Thymus (tissue), 11 donors: ENCODE data around the gene RAB33B. TPM values are rescaled to one million over a fixed set of nuclear protein-coding genes. Genes with fewer than 3 reads are reported as not detected.

Source experiments
- DNase-seq, 9 donors: peaks; one replicate each; pipeline ENCODE4 v3.0.0-alpha.2; 2013; ENCODE audit warnings: low spot score in 9 of 9, low read depth in 6 of 9, missing footprints in 1 of 9
- H3K27ac ChIP-seq, 2 donors: one replicate each; pipeline ENCODE4 v1.5.1; 2013; ENCODE audit warnings: control low read depth in 1 of 2, low read depth in 1 of 2, low read length in 1 of 2, mild to moderate bottlenecking in 1 of 2, moderate library complexity in 1 of 2
- H3K27me3 ChIP-seq, 2 donors: one replicate each; pipeline ENCODE4 v1.5.1; 2013; ENCODE audit warnings: low read length in 1 of 2; ENCODE audit not compliant: control insufficient read depth in 2 of 2, insufficient read depth in 1 of 2
- H3K36me3 ChIP-seq, 2 donors: one replicate each; pipeline ENCODE4 v1.5.1; 2013; ENCODE audit warnings: low read length in 1 of 2, mild to moderate bottlenecking in 1 of 2, moderate library complexity in 1 of 2; ENCODE audit not compliant: control insufficient read depth in 2 of 2, insufficient read depth in 2 of 2
- H3K4me1 ChIP-seq, 2 donors: one replicate each; pipeline ENCODE4 v1.5.1; 2013; ENCODE audit warnings: low read length in 2 of 2; ENCODE audit not compliant: control insufficient read depth in 2 of 2, insufficient read depth in 2 of 2
- H3K4me3 ChIP-seq, 2 donors: one replicate each; pipeline ENCODE4 v1.5.1; 2013; ENCODE audit warnings: low read length in 2 of 2, control low read depth in 1 of 2, mild to moderate bottlenecking in 1 of 2
- H3K9me3 ChIP-seq, 2 donors: one replicate each; pipeline ENCODE4 v1.5.1; 2013; ENCODE audit warnings: low read length in 1 of 2, mild to moderate bottlenecking in 1 of 2; ENCODE audit not compliant: control insufficient read depth in 2 of 2, insufficient read depth in 1 of 2
- WGBS: extraction: QIAGEN DNeasy Blood & Tissue Kit; methylation state at CpG from one replicate; pipeline ENCODE4 v1.1.7; 2013; 5-methylcytosine and 5-hydroxymethylcytosine counted together
- polyA plus RNA-seq: library from polyadenylated mRNA; stranded (reverse); fragments of 200-250 nt; gene quantifications from one replicate; pipeline ENCODE4 v1.2.3, GENCODE V29; 2013
- total RNA-seq: library from RNA; stranded (reverse); fragments of 120-200 nt; gene quantifications from one replicate; pipeline ENCODE4 v1.2.4, GENCODE V29; 2013
- donor health status: healthy.

RAB33B gene
- total and polyA plus RNA-seq, 2 donors: 4.5 to 6.7 TPM

GRCh38 chr4:139488442-139488841 is 34.5 kb downstream of the RAB33B start:
- no peak for DNase-seq
- Histone ChIP-seq H3K4me3 (no peak overlapping the region), H3K27ac (no peak overlapping the region), H3K27me3 (no peaks in the 10 kb centered on the region), H3K9me3 (no peaks in the 10 kb centered on the region), H3K4me1 (no peaks in the 10 kb centered on the region), H3K36me3 (no peaks in the 10 kb centered on the region)
- 97% methylated on average over 3 of the region's 3 CpGs for WGBS

GRCh38 chr4:139489638-139490037 is 35.7 kb downstream of the RAB33B start:
- Histone ChIP-seq H3K27ac (no peak overlapping the region), H3K9me3 (no peaks in the 10 kb centered on the region), H3K27me3 (no peaks in the 10 kb centered on the region), H3K4me1 (no peaks in the 10 kb centered on the region), H3K36me3 (no peaks in the 10 kb centered on the region), H3K4me3 (no peak overlapping the region)
- DNase-seq: no peak

- Histone ChIP-seq H3K9me3 (no peaks in the 10 kb centered on the region), H3K27ac (no peak overlapping the region), H3K36me3 (no peaks in the 10 kb centered on the region), H3K27me3 (no peaks in the 10 kb centered on the region), H3K4me1 (no peaks in the 10 kb centered on the region), H3K4me3 (no peak overlapping the region)
- DNase-seq: no peak
- 100% methylated on average over 2 of the region's 2 CpGs for WGBS
Observed at GRCh38 chr4:139492429-139492828, 38.5 kb downstream of the RAB33B start.

- Histone ChIP-seq H3K27me3 (no peaks in the 10 kb centered on the region), H3K9me3 (no peaks in the 10 kb centered on the region), H3K4me3 (no peak overlapping the region), H3K36me3 (no peaks in the 10 kb centered on the region), H3K27ac (no peak overlapping the region), H3K4me1 (no peaks in the 10 kb centered on the region)
- 95% methylated on average over 4 of the region's 4 CpGs for WGBS
- no peak for DNase-seq
Observed at GRCh38 chr4:139493176-139493575, 39.3 kb downstream of the RAB33B start.

GRCh38 chr4:139499186-139499585 is 45.3 kb downstream of the RAB33B start:
- no peaks in the 10 kb centered on the region for H3K27me3 ChIP-seq
- DNase-seq: no peak
- no peak overlapping the region for H3K4me3 ChIP-seq
- no peaks in the 10 kb centered on the region for H3K4me1 ChIP-seq
- H3K27ac ChIP-seq: no peak overlapping the region
- no peaks in the 10 kb centered on the region for H3K36me3 ChIP-seq
- no peaks in the 10 kb centered on the region for H3K9me3 ChIP-seq
- WGBS: 67% methylated on average over 4 of the region's 4 CpGs

- Histone ChIP-seq H3K9me3 (no peaks in the 10 kb centered on the region), H3K36me3 (no peaks in the 10 kb centered on the region), H3K4me1 (no peaks in the 10 kb centered on the region), H3K27me3 (no peaks in the 10 kb centered on the region), H3K4me3 (no peak overlapping the region), H3K27ac (no peak overlapping the region)
- 91% methylated on average over 3 of the region's 3 CpGs for WGBS
- DNase-seq: no peak
Observed at GRCh38 chr4:139501117-139501516, 47.2 kb downstream of the RAB33B start.

GRCh38 chr4:139501527-139501926 is 47.6 kb downstream of the RAB33B start:
- no peaks in the 10 kb centered on the region for H3K9me3 ChIP-seq
- no peak for DNase-seq
- whole genome bisulfite sequencing: 98% methylated on average over 6 of the region's 6 CpGs

GRCh38 chr4:139501927-139502899 is 48.3 kb downstream of the RAB33B start:
- Histone ChIP-seq H3K4me3 (no peak overlapping the region), H3K36me3 (no peaks in the 10 kb centered on the region), H3K27ac (no peak overlapping the region), H3K9me3 (no peaks in the 10 kb centered on the region), H3K27me3 (no peaks in the 10 kb centered on the region), H3K4me1 (no peaks in the 10 kb centered on the region)
- whole genome bisulfite sequencing: 86% methylated on average over 13 of the region's 13 CpGs
- no peak for DNase-seq

More at GRCh38 chr4:139501527-139501926, 47.6 kb downstream of the RAB33B start:
- no peak overlapping the region for H3K27ac ChIP-seq
- no peaks in the 10 kb centered on the region for H3K36me3 ChIP-seq
- H3K4me3 ChIP-seq: no peak overlapping the region
- no peaks in the 10 kb centered on the region for H3K4me1 ChIP-seq
- H3K27me3 ChIP-seq: no peaks in the 10 kb centered on the region

- Histone ChIP-seq H3K27ac (no peak overlapping the region), H3K9me3 (no peaks in the 10 kb centered on the region), H3K4me3 (no peak overlapping the region), H3K4me1 (no peaks in the 10 kb centered on the region), H3K27me3 (no peaks in the 10 kb centered on the region), H3K36me3 (no peaks in the 10 kb centered on the region)
- no peak for DNase-seq
Observed at GRCh38 chr4:139503622-139504166, 49.8 kb downstream of the RAB33B start.
